Rectal smooth muscle tissue (tissue), 1 donor: ENCODE measurements around the gene SCAI.
A peak's percentile ranks its signal among the peaks of the same experiment; 100 is the strongest.
"Not testable (repeated sequence)": the region's sequence is repeated elsewhere in the genome, so short reads cannot be mapped to it uniquely, and the experiment has no call there.

Experiments
- H3K27ac ChIP-seq: one replicate; pipeline ENCODE4 v1.7.0; 2013; ENCODE audit warnings: low read depth, low read length, inconsistent platforms
- H3K27me3 ChIP-seq: one replicate; pipeline ENCODE4 v1.7.0; 2013; ENCODE audit warnings: low read length; ENCODE audit not compliant: control insufficient read depth, insufficient read depth
- H3K36me3 ChIP-seq: one replicate; pipeline ENCODE4 v1.7.0; 2013; ENCODE audit warnings: low read length; ENCODE audit not compliant: control insufficient read depth, insufficient read depth
- H3K4me1 ChIP-seq: one replicate; pipeline ENCODE4 v1.7.0; 2013; ENCODE audit warnings: low read length; ENCODE audit not compliant: control insufficient read depth, insufficient read depth
- H3K4me3 ChIP-seq: one replicate; pipeline ENCODE4 v1.7.0; 2013; ENCODE audit warnings: low read length
- H3K9ac ChIP-seq: one replicate; pipeline ENCODE4 v1.7.0; 2013; ENCODE audit warnings: low read length

The SCAI gene

DNA sequence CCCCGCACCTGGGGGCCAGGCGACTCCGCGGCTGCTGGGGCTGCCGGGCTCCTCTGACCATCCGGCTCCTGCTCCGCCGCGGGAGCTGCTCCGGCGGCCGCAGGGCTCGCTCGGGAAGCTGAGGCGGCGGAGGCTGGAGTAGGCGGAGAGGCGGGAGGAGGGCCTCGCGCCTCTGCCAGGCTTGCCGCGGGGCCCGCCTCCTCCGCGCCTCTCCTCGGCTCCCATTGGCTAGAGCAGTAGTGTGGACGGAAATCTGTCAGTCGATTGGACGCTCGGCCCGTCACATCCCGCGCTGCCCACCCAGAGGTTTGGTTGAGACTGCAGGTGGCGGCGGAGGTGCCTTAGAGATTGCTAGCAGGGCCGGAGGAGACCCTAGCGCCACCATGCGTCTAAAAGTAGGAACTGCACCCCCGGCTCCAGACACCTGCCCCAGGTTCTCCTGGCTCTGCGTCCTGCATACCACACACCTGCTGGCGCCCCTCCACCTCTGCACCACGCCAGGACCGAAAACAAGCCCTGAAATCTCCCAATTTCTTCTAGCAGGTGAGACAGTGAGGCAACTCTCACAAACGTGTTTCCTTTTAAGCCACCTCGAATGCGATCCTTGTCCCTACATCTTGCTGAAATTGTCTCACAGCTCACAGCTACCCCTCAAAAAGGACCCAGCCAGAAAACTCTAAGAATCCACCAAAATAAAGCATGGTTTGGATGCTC, at the start of gene SCAI:
TSS of gene SCAI (minus strand) at position 152 of the 714 bp plus-strand sequence. CDS start at position 61, 91 bp downstream.
- H3K27ac ChIP-seq = peak within 1 kb of the TSS; percentile 35
- H3K27me3 ChIP-seq = no peaks in the 10 kb centered on the region
- H3K4me3 ChIP-seq = peak within 1 kb of the TSS; percentile 90
- H3K36me3 ChIP-seq = no peaks in the 10 kb centered on the region
- peak within 1 kb of the TSS; percentile 45 for H3K9ac ChIP-seq
- peaks cover 9% of the 10 kb centered on the region for H3K4me1 ChIP-seq

DNA sequence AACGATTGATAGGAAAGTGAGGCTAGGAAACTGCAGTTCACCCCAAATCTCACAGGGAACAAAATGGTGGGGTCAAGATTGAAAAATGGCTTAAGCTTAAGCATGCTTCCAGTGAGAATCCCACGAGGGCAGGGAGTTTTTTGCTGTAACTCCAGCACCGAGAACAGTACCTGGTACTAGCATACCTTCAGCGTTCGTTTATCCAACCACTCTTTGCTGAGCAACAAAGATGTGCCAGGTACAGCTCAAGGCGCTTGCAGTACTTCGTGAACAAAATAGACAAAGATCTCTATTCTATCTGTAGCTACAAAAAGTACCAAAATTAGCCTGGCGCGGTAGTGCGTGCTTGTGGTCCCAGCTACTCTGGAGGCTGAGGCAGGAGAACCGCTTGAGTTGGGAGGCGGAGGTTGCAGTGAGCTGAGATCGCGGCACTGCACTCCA, 47.1 kb upstream of the SCAI start:
- H3K27me3 ChIP-seq = no peaks in the 10 kb centered on the region
- H3K27ac ChIP-seq = peak overlapping the region; percentile 93
- peak overlapping the region; percentile 90 for H3K9ac ChIP-seq
- peaks cover 6% of the 10 kb centered on the region for H3K4me1 ChIP-seq
- H3K36me3 ChIP-seq = no peaks in the 10 kb centered on the region
- H3K4me3 ChIP-seq = peak overlapping the region; percentile 99

DNA sequence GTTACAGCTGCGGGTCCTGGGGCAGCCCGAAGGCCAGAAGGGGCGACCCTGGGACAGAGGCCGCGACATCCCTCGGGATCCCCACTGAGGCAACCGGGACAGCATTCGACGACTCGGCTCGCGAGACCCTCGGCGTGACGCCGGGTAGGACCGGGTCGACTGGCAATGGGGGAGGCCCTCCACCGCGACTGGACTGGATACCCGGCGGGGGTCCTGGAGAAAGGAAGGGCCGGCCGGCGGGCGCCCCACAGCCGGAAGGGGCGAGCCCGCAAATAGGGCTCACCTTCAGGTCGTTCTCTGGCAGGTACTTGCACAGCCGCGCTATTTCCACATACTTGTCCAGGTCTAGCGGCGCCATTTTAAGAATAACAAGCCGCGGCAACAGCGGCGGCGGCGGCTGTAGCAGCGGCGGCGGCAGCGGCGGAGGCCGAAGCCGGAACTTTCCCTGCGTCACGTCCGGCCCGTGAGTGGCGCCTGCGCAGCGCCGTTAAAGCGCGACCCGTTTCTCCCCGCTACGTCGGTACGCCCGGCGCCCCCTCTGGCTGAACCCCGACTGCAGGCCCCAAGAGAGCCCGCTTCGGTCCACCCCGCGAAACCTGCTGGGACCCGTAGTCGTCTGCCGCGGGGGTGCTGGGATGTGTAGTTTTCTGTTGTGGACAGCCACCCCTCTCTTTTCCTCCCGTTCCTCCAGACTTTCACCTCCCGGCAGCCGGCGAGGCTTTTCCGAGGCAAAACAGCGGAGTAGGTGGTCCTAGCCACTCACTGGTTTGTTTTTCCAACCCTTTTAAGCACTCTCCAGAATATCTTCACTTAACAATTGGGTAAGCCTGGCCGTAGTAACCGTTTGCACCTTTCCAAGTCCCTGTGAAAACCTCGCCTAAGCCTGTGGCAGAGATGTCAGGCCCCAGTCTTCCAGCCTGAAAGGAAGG, 46.3 kb upstream of the SCAI start, which contains the start of gene PPP6C:
TSS of gene PPP6C (minus strand) at position 443 of the 929 bp plus-strand sequence. CDS start at position 358, 85 bp downstream.
- peak within 1 kb of the TSS; percentile 99 for H3K4me3 ChIP-seq

DNA sequence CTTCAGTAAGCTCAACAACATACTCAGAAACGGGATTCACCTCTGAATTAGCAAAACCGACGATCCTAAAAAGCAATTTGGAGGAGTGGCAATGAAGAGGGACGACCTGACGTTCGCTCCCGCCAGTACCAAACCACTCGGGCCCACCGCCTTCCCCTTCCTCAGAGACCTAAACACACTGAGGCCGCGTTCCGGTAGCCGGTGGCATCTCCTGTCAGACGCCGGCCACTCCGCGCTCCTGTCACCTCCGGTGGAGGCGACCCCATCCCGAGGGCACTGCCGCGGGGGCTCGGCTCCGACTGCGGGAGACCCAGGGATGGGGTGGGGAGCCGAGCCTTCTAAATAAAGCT, 45.7 kb upstream of the SCAI start:
- Histone ChIP-seq H3K27me3 (no peaks in the 10 kb centered on the region), H3K4me1 (peaks cover 6% of the 10 kb centered on the region), H3K9ac (peak overlapping the region; percentile 96), H3K27ac (peak overlapping the region; percentile 93), H3K36me3 (no peaks in the 10 kb centered on the region), H3K4me3 (peak overlapping the region; percentile 99)

More for the DNA sequence above, 46.3 kb upstream of the SCAI start, which contains the start of gene PPP6C:
- H3K27me3 ChIP-seq = no peaks in the 10 kb centered on the region
- peak within 1 kb of the TSS; percentile 96 for H3K9ac ChIP-seq
- H3K27ac ChIP-seq = peak within 1 kb of the TSS; percentile 93
- H3K36me3 ChIP-seq = no peaks in the 10 kb centered on the region
- H3K4me1 ChIP-seq = peaks cover 6% of the 10 kb centered on the region

DNA sequence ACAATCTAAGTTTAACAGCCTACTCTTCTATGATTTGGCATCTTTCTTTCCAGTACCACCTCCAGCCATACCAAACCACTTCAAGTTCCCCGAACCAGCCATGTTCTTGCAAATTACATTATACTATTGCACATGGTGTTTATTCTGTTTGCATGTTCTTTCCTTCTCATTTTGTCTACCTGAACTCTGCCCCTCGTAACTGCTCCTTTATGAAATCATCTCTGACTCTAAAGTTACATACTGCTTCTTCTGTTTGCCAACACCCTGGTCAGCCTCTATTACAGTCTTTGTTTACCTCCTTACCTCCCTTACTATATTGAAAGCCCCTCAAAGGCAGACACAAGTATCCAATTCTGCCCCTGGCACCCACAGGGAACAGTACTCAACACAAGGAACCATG, 40.2 kb upstream of the SCAI start:
- Histone ChIP-seq H3K9ac (no peak overlapping the region), H3K4me3 (no peak overlapping the region), H3K4me1 (no peaks in the 10 kb centered on the region), H3K36me3 (no peaks in the 10 kb centered on the region), H3K27me3 (no peaks in the 10 kb centered on the region), H3K27ac (no peak overlapping the region)

DNA sequence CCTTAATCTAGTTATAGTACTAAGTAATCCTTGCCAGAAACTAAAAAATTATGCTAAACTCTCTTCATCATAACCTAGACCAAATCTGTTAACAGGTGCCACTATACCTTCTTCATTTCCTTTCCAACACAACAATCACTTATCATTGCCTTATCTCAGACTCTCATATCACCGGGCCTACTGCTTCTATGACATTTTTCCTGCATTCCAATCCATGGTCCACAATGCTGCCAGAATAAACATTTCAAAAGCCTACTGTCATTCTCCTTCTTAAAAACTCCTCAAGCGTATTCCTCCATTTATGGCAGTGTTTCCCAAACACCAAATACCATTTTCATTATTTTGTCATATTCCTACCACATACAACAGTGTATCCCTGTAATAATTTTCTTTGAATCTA, 39.7 kb upstream of the SCAI start:
- H3K4me3 ChIP-seq = no peak overlapping the region
- no peak overlapping the region for H3K27ac ChIP-seq

DNA sequence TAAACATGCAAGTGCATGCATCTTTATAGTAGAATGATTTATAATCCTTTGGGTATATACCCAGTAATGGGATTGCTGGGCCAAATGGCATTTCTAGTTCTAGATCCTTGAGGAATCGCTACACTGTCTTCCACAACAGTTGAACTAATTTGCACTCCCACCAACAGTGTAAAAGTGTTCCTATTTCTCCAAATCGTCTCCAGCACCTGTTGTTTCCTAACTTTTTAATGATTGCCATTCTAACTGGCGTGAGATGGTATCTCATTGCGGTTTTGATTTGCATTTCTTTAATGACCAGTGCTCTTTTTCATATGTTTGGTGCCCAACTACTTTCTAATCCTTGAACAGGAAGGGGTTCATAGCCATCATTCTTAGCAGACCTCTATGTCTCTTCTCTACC, 38.4 kb upstream of the SCAI start:
- H3K27me3 ChIP-seq, H3K9ac ChIP-seq, H3K4me3 ChIP-seq, H3K27ac ChIP-seq, H3K4me1 ChIP-seq, H3K36me3 ChIP-seq: not testable (repeated sequence)

More for the DNA sequence above, 39.7 kb upstream of the SCAI start:
- Histone ChIP-seq H3K9ac (no peak overlapping the region), H3K4me1 (no peaks in the 10 kb centered on the region), H3K27me3 (no peaks in the 10 kb centered on the region), H3K36me3 (no peaks in the 10 kb centered on the region)

DNA sequence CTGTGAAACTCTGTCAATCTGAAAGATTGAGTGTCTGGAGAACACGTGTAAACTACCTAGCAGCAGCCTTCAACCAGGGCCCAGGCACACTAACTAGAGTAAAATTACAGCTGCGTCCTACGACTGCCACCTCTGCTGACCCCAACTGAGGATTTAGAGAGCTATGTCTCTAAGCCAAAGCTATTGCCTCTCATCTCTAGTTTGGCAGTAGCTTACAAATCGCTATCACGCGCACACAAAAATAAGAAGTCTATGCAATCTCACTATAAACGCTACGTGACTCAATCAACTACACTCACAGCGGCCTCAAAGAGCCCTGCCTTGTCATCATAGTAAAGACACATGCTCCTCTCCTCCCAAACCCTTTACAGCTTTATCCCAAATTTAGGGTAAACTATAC, 37.5 kb upstream of the SCAI start:
- Histone ChIP-seq H3K36me3 (no peaks in the 10 kb centered on the region), H3K9ac (no peak overlapping the region), H3K27ac (no peak overlapping the region), H3K4me3 (no peak overlapping the region), H3K27me3 (no peaks in the 10 kb centered on the region), H3K4me1 (peaks cover 8% of the 10 kb centered on the region)

DNA sequence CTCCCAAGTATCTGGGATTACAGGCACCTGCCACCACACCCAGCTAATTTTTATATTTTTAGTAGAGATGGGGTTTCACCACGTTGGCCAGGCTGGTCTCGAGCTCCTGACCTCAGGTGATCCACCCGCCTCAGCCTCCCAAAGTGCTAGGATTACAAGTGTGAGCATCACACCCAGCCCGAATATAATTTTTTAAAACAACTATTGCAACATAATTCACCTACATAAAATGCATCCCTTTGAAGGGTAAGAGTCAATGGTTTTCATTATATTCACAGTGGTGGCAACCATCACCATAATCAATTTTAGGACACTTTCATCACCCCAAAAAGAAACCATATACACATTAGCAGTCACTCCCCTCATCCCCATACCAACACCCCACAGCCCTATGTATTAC, 36.4 kb upstream of the SCAI start:
- not testable (repeated sequence) for H3K36me3 ChIP-seq, H3K4me3 ChIP-seq, H3K27ac ChIP-seq, H3K27me3 ChIP-seq, H3K4me1 ChIP-seq, H3K9ac ChIP-seq

DNA sequence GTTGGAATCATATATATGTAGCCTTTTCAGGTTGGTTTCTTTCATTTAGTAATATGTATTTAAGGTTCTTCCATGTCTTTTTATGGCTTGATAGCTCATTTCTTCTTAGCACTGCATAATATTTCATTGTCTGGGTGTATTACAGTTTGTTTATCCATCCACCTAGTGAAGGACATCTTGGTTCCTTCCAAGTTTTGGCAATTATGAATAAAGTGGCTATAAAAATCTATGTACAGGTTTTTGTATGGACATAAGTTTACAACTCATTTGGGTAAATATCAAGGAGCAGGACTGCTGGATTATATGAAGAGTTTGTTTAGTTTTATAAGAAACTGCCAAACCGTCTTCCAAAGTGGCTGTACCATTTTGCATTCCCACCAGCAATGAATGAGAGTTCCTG, 34.6 kb upstream of the SCAI start:
- Histone ChIP-seq H3K4me1 (peaks cover 9% of the 10 kb centered on the region), H3K27ac (no peak overlapping the region)

DNA sequence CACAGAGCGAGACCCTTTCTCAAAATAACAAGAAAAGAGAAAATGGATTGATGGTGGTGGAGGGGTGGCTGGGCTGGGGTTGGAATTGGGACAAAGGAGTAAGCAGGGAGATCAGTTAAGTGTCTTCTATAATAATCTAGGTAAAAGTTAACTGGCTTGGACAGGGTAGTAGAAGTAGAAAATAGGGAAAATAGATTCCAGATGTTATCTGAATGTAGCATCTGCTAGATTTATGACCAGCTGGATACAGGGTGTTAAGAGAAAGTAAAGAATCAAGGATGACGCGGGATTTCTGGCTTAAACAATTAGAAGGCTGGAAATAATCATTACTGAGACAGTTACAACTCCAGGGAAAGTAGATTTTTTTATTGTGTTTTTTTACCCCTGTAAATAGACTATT, 33.3 kb upstream of the SCAI start:
- Histone ChIP-seq H3K36me3 (no peaks in the 10 kb centered on the region), H3K4me1 (peaks cover 15% of the 10 kb centered on the region), H3K27ac (no peak overlapping the region)

More for the DNA sequence above, 34.6 kb upstream of the SCAI start:
- Histone ChIP-seq H3K36me3 (no peaks in the 10 kb centered on the region), H3K27me3 (no peaks in the 10 kb centered on the region), H3K4me3 (no peak overlapping the region), H3K9ac (no peak overlapping the region)

DNA sequence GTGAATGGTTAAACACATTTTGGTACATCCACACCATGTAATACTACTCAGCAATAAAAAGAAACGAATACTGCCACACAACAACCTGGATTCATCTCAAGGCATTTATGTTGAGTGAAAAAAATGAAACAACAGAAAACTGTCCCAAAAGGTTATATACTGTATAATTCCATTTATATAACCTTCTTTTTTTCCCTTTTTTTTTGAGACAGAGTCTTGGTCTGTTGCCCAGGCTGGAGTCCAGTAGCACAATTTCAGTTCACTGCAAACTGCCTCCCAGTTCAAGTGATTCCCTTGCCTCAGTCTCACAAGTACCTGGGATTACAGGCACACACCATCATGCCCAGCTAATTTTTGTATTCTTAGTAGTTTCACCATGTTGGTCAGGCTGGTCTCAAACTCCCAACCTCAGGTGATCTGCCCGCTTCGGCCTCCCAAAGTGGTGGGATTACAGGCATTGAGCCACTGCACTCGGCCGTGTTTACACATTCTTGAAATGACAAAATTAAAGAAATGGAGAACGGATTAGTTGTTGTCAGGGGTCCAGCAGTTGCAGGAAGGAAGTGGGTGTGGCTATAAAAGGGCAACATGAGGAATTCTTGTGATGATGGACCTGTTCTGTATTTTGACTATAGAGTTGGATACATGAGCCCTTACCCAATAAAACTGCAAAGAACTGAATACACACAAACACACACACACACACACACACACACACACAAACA, 28.9 kb upstream of the SCAI start:
- Histone ChIP-seq H3K4me1 (peaks cover 15% of the 10 kb centered on the region), H3K36me3 (peaks cover 4% of the 10 kb centered on the region), H3K9ac (no peak overlapping the region), H3K4me3 (peak overlapping the region; percentile 7), H3K27ac (no peak overlapping the region), H3K27me3 (no peaks in the 10 kb centered on the region)

More for the DNA sequence above, 33.3 kb upstream of the SCAI start:
- H3K4me3 ChIP-seq = no peak overlapping the region
- H3K27me3 ChIP-seq = no peaks in the 10 kb centered on the region
- no peak overlapping the region for H3K9ac ChIP-seq
